Neural crest cell (in vitro differentiated cells): ENCODE results near the gene FAM227B. TPM values are rescaled to one million over a fixed set of nuclear protein-coding genes. Genes with fewer than 3 reads are reported as not detected.

ENCODE experiments used
- DNase-seq: peaks from one replicate; pipeline ENCODE4 v3.0.0; 2021; ENCODE audit warnings: low read depth, mixed read lengths, low spot score
- H3K27ac Mint-ChIP-seq: one replicate; pipeline ENCODE4 v1.8.0; 2021; ENCODE audit warnings: mild to moderate bottlenecking, mixed read lengths; ENCODE audit not compliant: unreplicated experiment
- H3K27me3 Mint-ChIP-seq: 2 replicates; pipeline ENCODE4 v1.8.0; 2021; ENCODE audit warnings: low read depth, mild to moderate bottlenecking, mixed read lengths
- H3K36me3 Mint-ChIP-seq: 2 replicates; pipeline ENCODE4 v1.8.0; 2021; ENCODE audit warnings: low read depth, mild to moderate bottlenecking, mixed read lengths
- H3K4me1 Mint-ChIP-seq: 2 replicates; pipeline ENCODE4 v1.8.0; 2021; ENCODE audit warnings: mixed read lengths
- H3K4me3 Mint-ChIP-seq: one replicate; pipeline ENCODE4 v1.8.0; 2021; ENCODE audit warnings: mild to moderate bottlenecking, mixed read lengths
- H3K9me3 Mint-ChIP-seq: 2 replicates; pipeline ENCODE4 v1.8.0; 2021; ENCODE audit warnings: mixed read lengths
- CTCF ChIP-seq: fragments of 200-600 bp; sonication (generic); conservative IDR thresholded peaks from 2 replicates; pipeline ENCODE4 v1.5.0; 2021; ENCODE audit warnings: antibody characterized with exemption, mild to moderate bottlenecking
- total RNA-seq: library from RNA; stranded (reverse); gene quantifications from 2 replicates; pipeline ENCODE4 v1.2.1, GENCODE V29; 2021

Gene FAM227B
- total RNA-seq, 1 donor from 2014 or later, result 9.0 TPM

- TF ChIP-seq CTCF, result no peak
- Mint-ChIP-seq H3K4me1 (peaks cover 10% of the 10 kb centered on the region), H3K27ac (no peak overlapping the region), H3K27me3 (no peaks in the 10 kb centered on the region), H3K4me3 (no peak overlapping the region), H3K9me3 (no peaks in the 10 kb centered on the region), H3K36me3 (peaks cover 30% of the 10 kb centered on the region)
- no peak for DNase-seq
Measured at GRCh38 chr15:49288391-49288790, 332.2 kb downstream of the FAM227B start.

- Mint-ChIP-seq H3K36me3 (peaks cover 30% of the 10 kb centered on the region), H3K9me3 (no peaks in the 10 kb centered on the region), H3K27me3 (no peaks in the 10 kb centered on the region), H3K4me1 (peaks cover 10% of the 10 kb centered on the region), H3K27ac (no peak overlapping the region), H3K4me3 (no peak overlapping the region)
- no peak for TF ChIP-seq CTCF
- no peak for DNase-seq
Measured at GRCh38 chr15:49287481-49287880, 333.1 kb downstream of the FAM227B start.

GRCh38 chr15:49286649-49287404, 333.8 kb downstream of the FAM227B start:
- Mint-ChIP-seq H3K36me3 (peaks cover 33% of the 10 kb centered on the region), H3K27me3 (no peaks in the 10 kb centered on the region), H3K27ac (no peak overlapping the region), H3K4me1 (peaks cover 10% of the 10 kb centered on the region), H3K9me3 (no peaks in the 10 kb centered on the region), H3K4me3 (no peak overlapping the region)
- no peak for TF ChIP-seq CTCF
- no peak for DNase-seq

GRCh38 chr15:49282366-49282765, 338.3 kb downstream of the FAM227B start:
- no peaks in the 10 kb centered on the region for H3K27me3 Mint-ChIP-seq
- peaks cover 5% of the 10 kb centered on the region for H3K9me3 Mint-ChIP-seq
- H3K4me3 Mint-ChIP-seq, result no peak overlapping the region
- H3K27ac Mint-ChIP-seq, result no peak overlapping the region
- no peaks in the 10 kb centered on the region for H3K4me1 Mint-ChIP-seq
- H3K36me3 Mint-ChIP-seq, result peaks cover 44% of the 10 kb centered on the region
- DNase-seq, result no peak
- no peak for TF ChIP-seq CTCF

GRCh38 chr15:49279521-49280456, 340.8 kb downstream of the FAM227B start:
- no peak for TF ChIP-seq CTCF
- H3K27me3 Mint-ChIP-seq, result no peaks in the 10 kb centered on the region

More at GRCh38 chr15:49279521-49280456, 340.8 kb downstream of the FAM227B start:
- Mint-ChIP-seq H3K4me1 (peaks cover 15% of the 10 kb centered on the region), H3K27ac (no peak overlapping the region), H3K9me3 (peaks cover 7% of the 10 kb centered on the region), H3K4me3 (no peak overlapping the region), H3K36me3 (peaks cover 30% of the 10 kb centered on the region)
- DNase-seq, result no peak
